ENCODE results near the gene ERGIC3. TPM values are rescaled to one million over a fixed set of nuclear protein-coding genes. Genes with fewer than 3 reads are reported as not detected.

The ERGIC3 gene
- total RNA-seq, 2 donors from 2014 or later = 120 to 136 TPM

- Histone ChIP-seq H3K4me3 (no peak overlapping the region), H3K4me1 (no peaks in the 10 kb centered on the region), H3K9me3 (no peaks in the 10 kb centered on the region), H3K27me3 (no peaks in the 10 kb centered on the region), H3K27ac (no peak overlapping the region), H3K36me3 (replicated peaks in 1 of 2; ENCODE audit: insufficient read depth in 1 of 2, low read depth in 2 of 2) (no peaks in the 10 kb centered on the region)
- TF ChIP-seq CTCF (IDR thresholded peaks at IDR 0.05) (no peak), POLR2A (IDR thresholded peaks at IDR 0.05) (no peak)
- DNase-seq (no peak), ATAC-seq (no peak)
- WGBS, 2 donors = 87 to 91% methylated on average over 12 to 18 of the region's 18 CpGs
- intact Hi-C loops (cut with DNase I) = no loop called here
Measured at GRCh38 chr20:35583636-35584560, 42.0 kb downstream of the ERGIC3 start.

- H3K4me1 ChIP-seq = no peaks in the 10 kb centered on the region
- no peak overlapping the region for H3K27ac ChIP-seq
- no peak for TF ChIP-seq CTCF (IDR thresholded peaks at IDR 0.05)
- TF ChIP-seq POLR2A (IDR thresholded peaks at IDR 0.05) = no peak
- DNase-seq (no peak), ATAC-seq (no peak)
- H3K36me3 ChIP-seq (replicated peaks in 1 of 2; ENCODE audit: insufficient read depth in 1 of 2, low read depth in 2 of 2) = no peaks in the 10 kb centered on the region
- intact Hi-C loops (cut with DNase I) = no loop called here
- no peak overlapping the region for H3K4me3 ChIP-seq
- no peaks in the 10 kb centered on the region for H3K27me3 ChIP-seq
- H3K9me3 ChIP-seq = no peaks in the 10 kb centered on the region
- 84 to 85% methylated on average over 6 of the region's 6 CpGs for WGBS, 2 donors
Measured at GRCh38 chr20:35586751-35587425, 45.0 kb downstream of the ERGIC3 start.

GRCh38 chr20:35587436-35587835, 45.6 kb downstream of the ERGIC3 start:
- TF ChIP-seq POLR2A (IDR thresholded peaks at IDR 0.05) (no peak), CTCF (IDR thresholded peaks at IDR 0.05) (no peak)
- WGBS, 2 donors = 64 to 68% methylated on average over 2 of the region's 2 CpGs
- no peaks in the 10 kb centered on the region for H3K27me3 ChIP-seq
- no peaks in the 10 kb centered on the region for H3K9me3 ChIP-seq
- no peaks in the 10 kb centered on the region for H3K36me3 ChIP-seq (replicated peaks in 1 of 2; ENCODE audit: insufficient read depth in 1 of 2, low read depth in 2 of 2)
- intact Hi-C loops (cut with DNase I) = no loop called here
- ATAC-seq (no peak), DNase-seq (no peak)
- no peak overlapping the region for H3K27ac ChIP-seq
- no peak overlapping the region for H3K4me3 ChIP-seq
- H3K4me1 ChIP-seq = no peaks in the 10 kb centered on the region

GRCh38 chr20:35588397-35588796, 46.5 kb downstream of the ERGIC3 start:
- Histone ChIP-seq H3K9me3 (no peaks in the 10 kb centered on the region), H3K36me3 (replicated peaks in 1 of 2; ENCODE audit: insufficient read depth in 1 of 2, low read depth in 2 of 2) (no peaks in the 10 kb centered on the region), H3K27ac (no peak overlapping the region), H3K4me1 (no peaks in the 10 kb centered on the region), H3K27me3 (no peaks in the 10 kb centered on the region), H3K4me3 (no peak overlapping the region)
- intact Hi-C loops (cut with DNase I) = no loop called here
- WGBS, 2 donors = 81 to 82% methylated on average over 12 to 14 of the region's 14 CpGs
- DNase-seq = no peak
- TF ChIP-seq CTCF (IDR thresholded peaks at IDR 0.05) = no peak
- TF ChIP-seq POLR2A (IDR thresholded peaks at IDR 0.05) = no peak
- no peak for ATAC-seq
